ENCODE data around the gene FARS2. TPM values are rescaled to one million over a fixed set of nuclear protein-coding genes. Genes with fewer than 3 reads are reported as not detected.

The FARS2 gene
- total RNA-seq, 4 donors from 2014 or later = 2.6 to 21.9 (median 15.0) TPM

DNA sequence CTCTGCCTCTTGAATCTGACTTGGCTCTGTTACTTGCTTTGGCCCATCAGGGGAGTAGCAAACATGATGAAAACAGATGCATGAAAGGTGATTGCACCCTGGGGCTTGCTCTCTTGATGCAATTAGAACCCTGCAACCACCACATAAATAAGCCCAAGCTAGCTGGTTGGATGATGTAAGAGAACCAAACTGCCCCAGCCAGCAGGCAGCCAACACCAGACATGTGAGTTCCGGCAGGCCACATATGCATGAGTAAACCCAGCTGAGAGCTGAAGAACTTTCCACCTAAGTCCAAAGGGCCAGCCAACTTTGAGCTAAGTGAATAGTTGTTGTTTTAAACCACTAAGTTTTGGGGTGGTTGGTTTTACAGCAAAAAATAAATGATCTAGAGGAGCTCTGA lies 268.4 kb downstream of the FARS2 start:
- Histone ChIP-seq H3K27me3 (no peaks in the 10 kb centered on the region), H3K27ac (no peak overlapping the region), H3K4me3 (no peak overlapping the region), H3K36me3 (no peaks in the 10 kb centered on the region), H3K4me1 (no peaks in the 10 kb centered on the region), H3K9me3 (no peaks in the 10 kb centered on the region)
- WGBS, 2 donors (ENCODE audit: low coverage in 1 of 2) = 92% methylated on average over 1 of the region's 1 CpG; no CpG with 5 or more reads in 1 of the 2 donors
- DNase-seq = no peak
- no peak for TF ChIP-seq EP300 (IDR thresholded peaks at IDR 0.05; ENCODE audit: low read depth)
- no peak for TF ChIP-seq POLR2A (IDR thresholded peaks at IDR 0.05)
- no peak for TF ChIP-seq POLR2AphosphoS5 (IDR thresholded peaks at IDR 0.05)
- TF ChIP-seq, protein P1, sequence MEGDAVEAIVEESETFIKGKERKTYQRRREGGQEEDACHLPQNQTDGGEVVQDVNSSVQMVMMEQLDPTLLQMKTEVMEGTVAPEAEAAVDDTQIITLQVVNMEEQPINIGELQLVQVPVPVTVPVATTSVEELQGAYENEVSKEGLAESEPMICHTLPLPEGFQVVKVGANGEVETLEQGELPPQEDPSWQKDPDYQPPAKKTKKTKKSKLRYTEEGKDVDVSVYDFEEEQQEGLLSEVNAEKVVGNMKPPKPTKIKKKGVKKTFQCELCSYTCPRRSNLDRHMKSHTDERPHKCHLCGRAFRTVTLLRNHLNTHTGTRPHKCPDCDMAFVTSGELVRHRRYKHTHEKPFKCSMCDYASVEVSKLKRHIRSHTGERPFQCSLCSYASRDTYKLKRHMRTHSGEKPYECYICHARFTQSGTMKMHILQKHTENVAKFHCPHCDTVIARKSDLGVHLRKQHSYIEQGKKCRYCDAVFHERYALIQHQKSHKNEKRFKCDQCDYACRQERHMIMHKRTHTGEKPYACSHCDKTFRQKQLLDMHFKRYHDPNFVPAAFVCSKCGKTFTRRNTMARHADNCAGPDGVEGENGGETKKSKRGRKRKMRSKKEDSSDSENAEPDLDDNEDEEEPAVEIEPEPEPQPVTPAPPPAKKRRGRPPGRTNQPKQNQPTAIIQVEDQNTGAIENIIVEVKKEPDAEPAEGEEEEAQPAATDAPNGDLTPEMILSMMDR (IDR thresholded peaks at IDR 0.05) = no peak
- in situ Hi-C loops (cut with MboI; ENCODE audit: low pct_ligation_motif_present in 1 of 4, low pct_unique_long_range_greater_than_20kb in 1 of 4, low sequenced_read_pairs in 3 of 4) = no loop called here
- intact Hi-C loops (cut with DNase I; ENCODE audit: low total_unique reads) = no loop called here

DNA sequence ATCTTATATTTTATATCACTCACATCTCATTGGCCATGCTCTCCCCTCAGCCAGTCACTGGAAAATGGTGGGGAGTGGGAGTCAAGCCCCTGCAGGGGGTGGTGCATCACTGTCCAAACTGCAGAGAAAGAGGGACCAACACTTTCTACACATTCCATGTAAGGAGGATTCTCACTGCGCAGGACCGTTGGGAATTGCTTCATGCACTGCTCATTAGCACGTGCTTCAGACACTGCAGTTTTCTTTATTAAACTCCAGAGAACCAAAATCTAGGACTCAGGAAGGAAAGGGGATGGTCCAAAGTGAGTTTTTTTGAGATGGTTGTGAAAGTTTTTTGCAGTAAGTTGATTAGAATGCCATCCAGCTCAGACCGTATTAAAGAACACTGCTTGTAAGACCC lies 269.8 kb downstream of the FARS2 start:
- Histone ChIP-seq H3K27me3 (no peaks in the 10 kb centered on the region), H3K9me3 (no peaks in the 10 kb centered on the region), H3K36me3 (no peaks in the 10 kb centered on the region), H3K27ac (no peak overlapping the region), H3K4me1 (no peaks in the 10 kb centered on the region), H3K4me3 (no peak overlapping the region)
- 86 to 88% methylated on average over 1 to 4 of the region's 4 CpGs for WGBS, 2 donors (ENCODE audit: low coverage in 1 of 2)
- DNase-seq = no peak
- no peak for TF ChIP-seq EP300 (IDR thresholded peaks at IDR 0.05; ENCODE audit: low read depth)
- intact Hi-C loops (cut with DNase I; ENCODE audit: low total_unique reads) = no loop called here
- in situ Hi-C loops (cut with MboI; ENCODE audit: low pct_ligation_motif_present in 1 of 4, low pct_unique_long_range_greater_than_20kb in 1 of 4, low sequenced_read_pairs in 3 of 4) = no loop called here

DNA sequence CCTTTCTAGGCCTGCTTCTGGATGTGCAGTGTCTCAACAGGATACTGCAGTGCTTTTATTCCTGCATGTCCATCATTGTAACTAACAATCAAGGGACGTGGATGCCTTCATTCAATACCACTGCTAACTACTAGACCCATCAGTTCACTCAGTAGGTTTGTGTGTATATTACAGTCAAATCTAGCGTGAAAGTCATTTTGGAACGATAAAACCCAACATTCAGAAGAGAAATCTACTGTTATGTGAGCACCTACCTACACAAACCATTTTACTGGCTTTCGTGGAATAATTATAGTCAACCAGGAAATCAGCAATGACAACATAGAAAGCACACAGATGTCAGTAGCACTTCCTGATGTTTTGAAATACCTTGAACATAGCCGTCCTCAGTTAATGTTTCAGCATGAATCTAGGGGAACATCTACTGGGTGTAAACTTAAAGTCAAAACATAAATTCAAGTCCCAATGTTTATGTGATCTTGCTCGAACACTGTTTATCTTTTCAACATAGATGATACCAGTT lies 270.6 kb downstream of the FARS2 start:
- TF ChIP-seq POLR2AphosphoS5 (IDR thresholded peaks at IDR 0.05) = no peak
- no peaks in the 10 kb centered on the region for H3K4me1 ChIP-seq
- 80 to 82% methylated on average over 5 to 6 of the region's 6 CpGs for WGBS, 2 donors (ENCODE audit: low coverage in 1 of 2)

DNA sequence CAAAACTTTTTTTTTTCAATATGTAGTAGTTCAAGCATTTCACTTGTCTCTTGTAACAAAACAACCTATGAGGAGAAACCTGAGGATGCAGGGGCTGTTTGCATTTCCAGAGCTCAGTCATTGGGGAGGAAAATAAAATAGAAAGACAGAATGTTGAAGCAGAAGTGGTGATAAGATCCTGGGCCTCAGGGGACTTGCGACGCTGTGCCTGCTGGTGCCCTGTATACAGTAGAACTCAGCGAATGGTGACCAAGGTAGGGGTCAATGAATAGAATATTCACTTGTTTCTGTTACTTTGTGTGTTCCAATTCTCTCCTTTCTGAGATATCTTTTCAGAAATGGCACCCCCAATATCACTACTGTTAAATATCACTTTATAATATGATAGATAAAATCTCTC lies 271.6 kb downstream of the FARS2 start:
- no peaks in the 10 kb centered on the region for H3K9me3 ChIP-seq
- in situ Hi-C loops (cut with MboI; ENCODE audit: low pct_ligation_motif_present in 1 of 4, low pct_unique_long_range_greater_than_20kb in 1 of 4, low sequenced_read_pairs in 3 of 4) (no loop called here), intact Hi-C loops (cut with DNase I; ENCODE audit: low total_unique reads) (no loop called here)
- TF ChIP-seq, protein P1 (IDR thresholded peaks at IDR 0.05) = no peak
- TF ChIP-seq EP300 (IDR thresholded peaks at IDR 0.05; ENCODE audit: low read depth) = no peak
- no peak for TF ChIP-seq POLR2A (IDR thresholded peaks at IDR 0.05)
- TF ChIP-seq POLR2AphosphoS5 (IDR thresholded peaks at IDR 0.05) = no peak
- WGBS, 2 donors (ENCODE audit: low coverage in 1 of 2) = 94 to 97% methylated on average over 3 of the region's 3 CpGs
- H3K36me3 ChIP-seq = no peaks in the 10 kb centered on the region
- no peak for DNase-seq
- H3K27ac ChIP-seq = no peak overlapping the region
- H3K27me3 ChIP-seq = no peaks in the 10 kb centered on the region
- H3K4me3 ChIP-seq = no peak overlapping the region
- peaks cover 0 to 2% (median 0%) of the 10 kb centered on the region in 4 donors for H3K4me1 ChIP-seq

More for the DNA sequence above, 270.6 kb downstream of the FARS2 start:
- H3K27me3 ChIP-seq = no peaks in the 10 kb centered on the region
- no peak overlapping the region for H3K4me3 ChIP-seq
- H3K36me3 ChIP-seq = no peaks in the 10 kb centered on the region
- no peak for DNase-seq
- H3K27ac ChIP-seq = no peak overlapping the region
- in situ Hi-C loops (cut with MboI; ENCODE audit: low pct_ligation_motif_present in 1 of 4, low pct_unique_long_range_greater_than_20kb in 1 of 4, low sequenced_read_pairs in 3 of 4) (no loop called here), intact Hi-C loops (cut with DNase I; ENCODE audit: low total_unique reads) (no loop called here)
- H3K9me3 ChIP-seq = no peaks in the 10 kb centered on the region

DNA sequence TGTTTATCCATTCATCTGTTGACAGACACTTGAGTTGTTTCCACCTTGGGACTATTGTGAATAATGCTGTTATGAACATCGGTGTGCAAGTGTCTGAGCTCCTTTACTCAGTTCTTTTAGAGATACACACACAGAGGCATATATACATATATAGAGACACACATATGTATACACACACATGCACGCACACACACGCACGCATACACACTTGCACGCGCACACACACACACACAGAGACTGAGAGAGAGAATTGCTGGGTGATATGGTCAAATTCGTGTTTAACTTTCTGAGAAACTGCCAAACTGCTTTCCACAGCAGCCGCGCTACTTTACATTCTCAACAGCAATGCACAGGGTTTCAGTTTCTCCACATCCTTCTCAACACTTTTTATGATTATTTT lies 273.3 kb downstream of the FARS2 start:
- H3K36me3 ChIP-seq = no peaks in the 10 kb centered on the region
- no peak overlapping the region for H3K4me3 ChIP-seq
- intact Hi-C loops (cut with DNase I; ENCODE audit: low total_unique reads) = loop anchor here (5.0 kb wide), 1 partner anchor 1838 kb away; no protein-coding TSS in a partner anchor
- H3K27ac ChIP-seq = no peak overlapping the region
- DNase-seq = no peak
- TF ChIP-seq, protein P1 (IDR thresholded peaks at IDR 0.05) = no peak
- TF ChIP-seq POLR2A (IDR thresholded peaks at IDR 0.05) (no peak), EP300 (IDR thresholded peaks at IDR 0.05; ENCODE audit: low read depth) (no peak), POLR2AphosphoS5 (IDR thresholded peaks at IDR 0.05) (no peak)
- WGBS, 2 donors (ENCODE audit: low coverage in 1 of 2) = 89 to 94% methylated on average over 7 to 9 of the region's 9 CpGs
- H3K4me1 ChIP-seq = peaks cover 0 to 3% (median 0%) of the 10 kb centered on the region in 4 donors
- H3K9me3 ChIP-seq = no peaks in the 10 kb centered on the region
- in situ Hi-C loops (cut with MboI; ENCODE audit: low pct_ligation_motif_present in 1 of 4, low pct_unique_long_range_greater_than_20kb in 1 of 4, low sequenced_read_pairs in 3 of 4) = no loop called here
- H3K27me3 ChIP-seq = no peaks in the 10 kb centered on the region

Data from transverse colon (tissue), 4 donors.